WTC11 (cell line): Measurements from ENCODE around the gene PRKCE. TPM values are rescaled to one million over a fixed set of nuclear protein-coding genes. Genes with fewer than 3 reads are reported as not detected.

Experiments used
- ATAC-seq: fragments of 200-7000 bp; cut with Tn5 transposase; 2 replicates; pipeline ENCODE4 v1.10.0; 2021; ENCODE audit warnings: mild to moderate bottlenecking, moderate library complexity
- CTCF ChIA-PET: fragments of 300-600 bp; sonication (Branson Sonifier 250); formaldehyde crosslinking; loops from one replicate; lab custom pipeline; 2021; ENCODE audit warnings: antibody characterized with exemption; lab: Charles Lee
- POLR2A ChIA-PET: fragments of 350-600 bp; sonication (Branson Sonifier 250); formaldehyde crosslinking; loops from one replicate; lab custom pipeline; 2021; ENCODE audit warnings: antibody characterized with exemption; lab: Charles Lee
- DNase-seq: peaks from one replicate; pipeline ENCODE4 v3.0.0; 2021; ENCODE audit warnings: low spot score
- H3K27ac Mint-ChIP-seq: 2 replicates; pipeline ENCODE4 v1.8.0; 2021; ENCODE audit warnings: mixed read lengths
- H3K27me3 Mint-ChIP-seq: 2 replicates; pipeline ENCODE4 v1.8.0; 2021; ENCODE audit warnings: low read depth, mild to moderate bottlenecking, moderate library complexity, mixed read lengths
- H3K36me3 Mint-ChIP-seq: 2 replicates; pipeline ENCODE4 v1.8.0; 2021; ENCODE audit warnings: mixed read lengths
- H3K4me1 Mint-ChIP-seq: 2 replicates; pipeline ENCODE4 v1.8.0; 2022; ENCODE audit warnings: mixed read lengths
- H3K4me3 Mint-ChIP-seq: 2 replicates; pipeline ENCODE4 v1.8.0; 2021; ENCODE audit warnings: mild to moderate bottlenecking, moderate library complexity, mixed read lengths
- H3K9me3 Mint-ChIP-seq: 2 replicates; pipeline ENCODE4 v1.8.0; 2021; ENCODE audit warnings: mixed read lengths
- ARID4B ChIP-seq: sonication (generic); formaldehyde crosslinking; IDR thresholded peaks from 2 replicates; pipeline ENCODE4 v1.8.0; 2023; ENCODE audit warnings: missing genetic modification reagents, mild to moderate bottlenecking, borderline replicate concordance
- ATF1 ChIP-seq: sonication (generic); formaldehyde crosslinking; IDR thresholded peaks from 2 replicates; pipeline ENCODE4 v1.8.1; 2023; ENCODE audit warnings: mild to moderate bottlenecking, moderate library complexity, missing genetic modification reagents
- ATF3 ChIP-seq: sonication (generic); formaldehyde crosslinking; conservative IDR thresholded peaks from 2 replicates; pipeline ENCODE4 v1.8.1; 2022; ENCODE audit warnings: mild to moderate bottlenecking, missing genetic modification reagents
- CTCF ChIP-seq: fragments of 200-600 bp; IDR thresholded peaks from 2 replicates; pipeline ENCODE4 v1.8.0; 2022; ENCODE audit warnings: antibody characterized with exemption
- GRHL2 ChIP-seq: fragments of 250-450 bp; sonication (Bioruptor Pico); IDR thresholded peaks from 2 replicates; pipeline ENCODE4 v1.8.0; 2022; ENCODE audit warnings: mild to moderate bottlenecking, moderate library complexity; ENCODE audit not compliant: insufficient replicate concordance, severe bottlenecking
- IRF1 ChIP-seq: sonication (generic); formaldehyde crosslinking; IDR thresholded peaks from 2 replicates; pipeline ENCODE4 v1.8.0; 2023; ENCODE audit warnings: missing genetic modification reagents
- KAT7 ChIP-seq: sonication (generic); formaldehyde crosslinking; IDR thresholded peaks from 2 replicates; pipeline ENCODE4 v1.8.1; 2023; ENCODE audit warnings: missing genetic modification reagents, mild to moderate bottlenecking, borderline replicate concordance
- MLX ChIP-seq: sonication (generic); formaldehyde crosslinking; IDR thresholded peaks from 2 replicates; pipeline ENCODE4 v1.8.1; 2023; ENCODE audit warnings: mild to moderate bottlenecking, missing genetic modification reagents, moderate library complexity
- MXD4 ChIP-seq: fragments of 250-450 bp; sonication (Bioruptor Pico); IDR thresholded peaks from 2 replicates; pipeline ENCODE4 v1.8.0; 2021; ENCODE audit warnings: mild to moderate bottlenecking, moderate library complexity, borderline replicate concordance
- NFYB ChIP-seq: sonication (generic); formaldehyde crosslinking; conservative IDR thresholded peaks from 2 replicates; pipeline ENCODE4 v1.8.0; 2022; ENCODE audit warnings: low read depth, missing genetic modification reagents
- NR1H2 ChIP-seq: sonication (generic); formaldehyde crosslinking; IDR thresholded peaks from 2 replicates; pipeline ENCODE4 v1.9.0; 2021; ENCODE audit warnings: mild to moderate bottlenecking, moderate library complexity, missing genetic modification reagents
- PREB ChIP-seq: sonication (generic); formaldehyde crosslinking; IDR thresholded peaks from 2 replicates; pipeline ENCODE4 v1.8.1; 2022; ENCODE audit warnings: mild to moderate bottlenecking, missing genetic modification reagents, moderate library complexity, borderline replicate concordance
- PRRX2 ChIP-seq: fragments of 250-450 bp; sonication (Bioruptor Pico); IDR thresholded peaks from 2 replicates; pipeline ENCODE4 v1.8.0; 2021; ENCODE audit warnings: mild to moderate bottlenecking
- TP53 ChIP-seq: sonication (generic); formaldehyde crosslinking; IDR thresholded peaks from 2 replicates; pipeline ENCODE4 v1.8.1; 2023; ENCODE audit warnings: mild to moderate bottlenecking, missing genetic modification reagents
- USF2 ChIP-seq: sonication (generic); formaldehyde crosslinking; IDR thresholded peaks from 2 replicates; pipeline ENCODE4 v1.8.1; 2023; ENCODE audit warnings: mild to moderate bottlenecking, missing genetic modification reagents, moderate library complexity
- ZMAT4 ChIP-seq: fragments of 250-450 bp; sonication (Bioruptor Pico); IDR thresholded peaks from 2 replicates; pipeline ENCODE4 v1.9.0; 2021; ENCODE audit warnings: mild to moderate bottlenecking
- ZNF425 ChIP-seq: fragments of 250-450 bp; sonication (Bioruptor Pico); conservative IDR thresholded peaks from 2 replicates; pipeline ENCODE4 v1.9.0; 2021; ENCODE audit warnings: mild to moderate bottlenecking
- ZNF532 ChIP-seq: fragments of 250-450 bp; sonication (Bioruptor Pico); IDR thresholded peaks from 2 replicates; pipeline ENCODE4 v1.9.0; 2021; ENCODE audit warnings: mild to moderate bottlenecking, borderline replicate concordance
- total RNA-seq: library from RNA; stranded (reverse); gene quantifications from 3 replicates; pipeline ENCODE4 v1.2.3, GENCODE V29; 2021

Gene PRKCE
- total RNA-seq, 1 experiment from 2014 or later = 5.8 TPM

GRCh38 chr2:45891719-45892424 is 240.4 kb downstream of the PRKCE start (continued):
- TF ChIP-seq MXD4 = no peak
- TF ChIP-seq ZNF532 = no peak
- TF ChIP-seq KAT7 (CRISPR knock-in tag) = no peak
- no peak for TF ChIP-seq MLX (CRISPR knock-in tag)
- TF ChIP-seq PREB (CRISPR knock-in tag) = no peak
- TF ChIP-seq ATF1 = no peak
- no peak for TF ChIP-seq NR1H2 (CRISPR knock-in tag)
- no peak for TF ChIP-seq ZMAT4 (CRISPR knock-in tag)
- TF ChIP-seq, all 79 proteins: peak for 0

- Mint-ChIP-seq H3K4me3 (no peak overlapping the region), H3K9me3 (no peaks in the 10 kb centered on the region), H3K27ac (no peak overlapping the region), H3K4me1 (peaks cover 12% of the 10 kb centered on the region), H3K36me3 (no peaks in the 10 kb centered on the region), H3K27me3 (no peaks in the 10 kb centered on the region; the same call in 1 of the 2 replicates)
- CTCF ChIA-PET = no interaction called here
- ATAC-seq (no peak), DNase-seq (no peak)
- POLR2A ChIA-PET = no interaction called here
- TF ChIP-seq USF2 (CRISPR knock-in tag) (no peak), GRHL2 (CRISPR knock-in tag) (no peak), ATF3 (no peak), IRF1 (CRISPR knock-in tag) (no peak), NFYB (CRISPR knock-in tag) (no peak), ARID4B (CRISPR knock-in tag) (no peak), ZNF425 (no peak), TP53 (no peak), CTCF (no peak), PRRX2 (CRISPR knock-in tag) (no peak)
- TF ChIP-seq, all 79 proteins: peak for 0
These were observed 240.9 kb downstream of the PRKCE start for GRCh38 chr2:45892425-45892745.
